GM23338 (cell line): Measurements from ENCODE around the gene PIEZO2. TPM values are rescaled to one million over a fixed set of nuclear protein-coding genes. Genes with fewer than 3 reads are reported as not detected.

ENCODE experiments used
- ATAC-seq: fragments of 200-7000 bp; cut with Tn5 transposase; 3 replicates; pipeline ENCODE4 v1.9.1; 2020
- DNase-seq: peaks from one replicate; pipeline ENCODE4 v3.0.0-alpha.2; 2015; ENCODE audit warnings: low spot score
- H2AFZ ChIP-seq: fragments of 200-600 bp; sonication (generic); 2 replicates; pipeline ENCODE4 v1.8.0; 2016; ENCODE audit warnings: antibody characterized with exemption, mild to moderate bottlenecking, moderate library complexity
- H3F3A ChIP-seq: fragments of 200-600 bp; sonication (generic); replicated peaks from 2 replicates; pipeline ENCODE4 v1.8.0; 2017; ENCODE audit warnings: antibody characterized with exemption, mixed run types, low read depth
- H3K27ac ChIP-seq: fragments of 200-600 bp; sonication (generic); 2 replicates; pipeline ENCODE4 v1.6.1; 2016; ENCODE audit warnings: low read depth
- H3K27me3 ChIP-seq: fragments of 200-600 bp; sonication (generic); 2 replicates; pipeline ENCODE4 v1.8.0; 2016; ENCODE audit warnings: mild to moderate bottlenecking, mixed run types, moderate library complexity; ENCODE audit not compliant: insufficient read depth
- H3K36me3 ChIP-seq: fragments of 200-600 bp; sonication (generic); 2 replicates; pipeline ENCODE4 v1.8.0; 2016; ENCODE audit warnings: mild to moderate bottlenecking; ENCODE audit not compliant: insufficient read depth
- H3K4me1 ChIP-seq: fragments of 200-600 bp; sonication (generic); 2 replicates; pipeline ENCODE4 v1.8.0; 2016; ENCODE audit warnings: mild to moderate bottlenecking, moderate library complexity; ENCODE audit not compliant: insufficient read depth
- H3K4me2 ChIP-seq: fragments of 200-600 bp; sonication (generic); 2 replicates; pipeline ENCODE4 v1.7.1; 2017; ENCODE audit warnings: mixed run types
- H3K4me3 ChIP-seq: fragments of 200-600 bp; sonication (generic); 2 replicates; pipeline ENCODE4 v1.6.1; 2016; ENCODE audit warnings: mixed run types
- H3K79me2 ChIP-seq: fragments of 200-600 bp; sonication (generic); replicated peaks from 2 replicates; pipeline ENCODE4 v1.8.0; 2017; ENCODE audit warnings: mild to moderate bottlenecking; ENCODE audit not compliant: insufficient read depth
- H3K9me2 ChIP-seq: fragments of 200-600 bp; sonication (generic); 2 replicates; pipeline ENCODE4 v1.8.0; 2017; ENCODE audit not compliant: insufficient read depth
- H4K20me1 ChIP-seq: fragments of 200-600 bp; sonication (generic); replicated peaks from 2 replicates; pipeline ENCODE4 v1.8.0; 2017; ENCODE audit warnings: mild to moderate bottlenecking; ENCODE audit not compliant: insufficient read depth
- H3K27ac Mint-ChIP-seq: 2 replicates; pipeline ENCODE4 v1.8.0; 2020; ENCODE audit warnings: inconsistent platforms, mild to moderate bottlenecking, moderate library complexity, mixed read lengths
- H3K27me3 Mint-ChIP-seq: 3 replicates; pipeline ENCODE4 v1.8.0; 2022; ENCODE audit warnings: low read depth, mild to moderate bottlenecking, moderate library complexity, mixed read lengths, inconsistent platforms; ENCODE audit not compliant: insufficient read depth, poor library complexity
- H3K36me3 Mint-ChIP-seq: 3 replicates; pipeline ENCODE4 v1.8.0; 2021; ENCODE audit warnings: low read depth, mild to moderate bottlenecking, inconsistent platforms, moderate library complexity, mixed read lengths
- H3K4me1 Mint-ChIP-seq: 3 replicates; pipeline ENCODE4 v1.8.0; 2020; ENCODE audit warnings: mild to moderate bottlenecking, inconsistent platforms, mixed read lengths
- H3K4me3 Mint-ChIP-seq: 3 replicates; pipeline ENCODE4 v1.8.0; 2021; ENCODE audit warnings: moderate library complexity, mild to moderate bottlenecking, inconsistent platforms, mixed read lengths
- H3K9me3 Mint-ChIP-seq: 3 replicates; pipeline ENCODE4 v1.8.0; 2020; ENCODE audit warnings: moderate library complexity, mild to moderate bottlenecking, inconsistent platforms, mixed read lengths
- EZH2 ChIP-seq: fragments of 200-600 bp; sonication (generic); IDR thresholded peaks from one replicate; pipeline ENCODE4 v1.8.0; 2017; ENCODE audit warnings: antibody characterized with exemption, mild to moderate bottlenecking, low read depth; ENCODE audit not compliant: unreplicated experiment
- EZH2phosphoT487 ChIP-seq: fragments of 200-600 bp; sonication (generic); IDR thresholded peaks from one replicate; pipeline ENCODE4 v1.8.1; 2018; ENCODE audit warnings: antibody characterized with exemption; ENCODE audit not compliant: unreplicated experiment
- JUNB ChIP-seq: IDR thresholded peaks from one replicate; pipeline ENCODE4 v1.6.1; 2016; ENCODE audit warnings: antibody characterized with exemption; ENCODE audit not compliant: unreplicated experiment
- NANOG ChIP-seq: IDR thresholded peaks from 2 replicates; pipeline ENCODE4 v1.6.1; 2016; ENCODE audit warnings: antibody characterized with exemption, borderline replicate concordance
- STAT1 ChIP-seq: IDR thresholded peaks from one replicate; pipeline ENCODE4 v1.6.1; 2016; ENCODE audit warnings: antibody characterized with exemption; ENCODE audit not compliant: unreplicated experiment
- ZNF114 ChIP-seq: fragments of 250-450 bp; sonication (Bioruptor Pico); IDR thresholded peaks from 2 replicates; pipeline ENCODE4 v1.5.0; 2020; ENCODE audit warnings: mild to moderate bottlenecking, moderate library complexity
- polyA plus RNA-seq: library from polyadenylated mRNA; unstranded; fragments of >200 nt; fragmentation: Nextera tagmentation; extraction: Ambion mirVana; gene quantifications from 2 replicates; pipeline ENCODE4 v1.2.1, GENCODE V29; 2016
- total RNA-seq: library from RNA; depleted of rRNA; stranded (reverse); fragments of >200 nt; shearing (Covaris generic); gene quantifications from 2 replicates; pipeline ENCODE4 v1.2.3, GENCODE V29; 2014
- TF ChIP-seq, protein P1 (sequence below): IDR thresholded peaks from one replicate; pipeline ENCODE4 v1.6.1; 2018; ENCODE audit warnings: antibody characterized with exemption; ENCODE audit not compliant: unreplicated experiment

The PIEZO2 gene
- total and polyA plus RNA-seq, 2 experiments from 2014 or later: 4.8 to 8.2 TPM

DNA sequence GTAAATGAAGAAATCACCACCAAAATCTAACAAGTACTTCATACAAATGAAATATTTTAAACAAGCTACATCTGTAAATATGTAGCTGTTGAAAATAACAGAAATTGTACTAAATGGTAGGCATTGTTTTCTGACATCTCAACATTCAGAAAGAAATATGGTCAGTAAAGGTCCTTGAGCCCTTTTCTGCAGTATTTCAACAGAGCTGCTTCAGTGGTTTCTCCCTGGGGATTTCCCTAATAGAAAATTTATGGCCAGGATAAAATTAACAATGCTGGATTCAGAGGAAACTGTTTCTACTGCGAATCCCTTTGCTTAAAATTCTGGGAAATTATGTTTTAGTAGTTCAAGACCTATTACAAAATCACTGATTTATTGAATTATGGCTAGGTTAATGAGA is 256.6 kb downstream of the PIEZO2 start:
- H3K4me2 ChIP-seq: no peak overlapping the region
- H3F3A ChIP-seq: no peaks in the 10 kb centered on the region
- no peak overlapping the region for H3K27ac ChIP-seq
- H3K27me3 ChIP-seq: no peaks in the 10 kb centered on the region
- no peaks in the 10 kb centered on the region; the same call in 1 of the 2 replicates for H3K4me1 ChIP-seq
- H3K4me3 Mint-ChIP-seq: no peak overlapping the region
- no peaks in the 10 kb centered on the region for H4K20me1 ChIP-seq
- no peak overlapping the region for H3K27ac Mint-ChIP-seq
- peaks cover 3% of the 10 kb centered on the region for H3K27me3 Mint-ChIP-seq
- H3K36me3 ChIP-seq: no peaks in the 10 kb centered on the region
- H3K36me3 Mint-ChIP-seq: peaks cover 2% of the 10 kb centered on the region; the same call in 1 of the 3 replicates
- H2AFZ ChIP-seq: no peak overlapping the region
- no peaks in the 10 kb centered on the region for H3K79me2 ChIP-seq
- H3K4me3 ChIP-seq: no peak overlapping the region
- H3K9me2 ChIP-seq: no peaks in the 10 kb centered on the region; the same call in 1 of the 2 replicates
- DNase-seq (no peak), ATAC-seq (no peak)
- no peak for TF ChIP-seq JUNB
- H3K9me3 Mint-ChIP-seq: no peaks in the 10 kb centered on the region
- H3K4me1 Mint-ChIP-seq: peaks cover 11% of the 10 kb centered on the region

GRCh38 chr18:10890022-10890421 is 259.3 kb downstream of the PIEZO2 start:
- no peaks in the 10 kb centered on the region for H3K9me3 Mint-ChIP-seq
- H3K4me3 Mint-ChIP-seq: no peak overlapping the region
- TF ChIP-seq ZNF114 (CRISPR knock-in tag): no peak
- TF ChIP-seq, protein P1, sequence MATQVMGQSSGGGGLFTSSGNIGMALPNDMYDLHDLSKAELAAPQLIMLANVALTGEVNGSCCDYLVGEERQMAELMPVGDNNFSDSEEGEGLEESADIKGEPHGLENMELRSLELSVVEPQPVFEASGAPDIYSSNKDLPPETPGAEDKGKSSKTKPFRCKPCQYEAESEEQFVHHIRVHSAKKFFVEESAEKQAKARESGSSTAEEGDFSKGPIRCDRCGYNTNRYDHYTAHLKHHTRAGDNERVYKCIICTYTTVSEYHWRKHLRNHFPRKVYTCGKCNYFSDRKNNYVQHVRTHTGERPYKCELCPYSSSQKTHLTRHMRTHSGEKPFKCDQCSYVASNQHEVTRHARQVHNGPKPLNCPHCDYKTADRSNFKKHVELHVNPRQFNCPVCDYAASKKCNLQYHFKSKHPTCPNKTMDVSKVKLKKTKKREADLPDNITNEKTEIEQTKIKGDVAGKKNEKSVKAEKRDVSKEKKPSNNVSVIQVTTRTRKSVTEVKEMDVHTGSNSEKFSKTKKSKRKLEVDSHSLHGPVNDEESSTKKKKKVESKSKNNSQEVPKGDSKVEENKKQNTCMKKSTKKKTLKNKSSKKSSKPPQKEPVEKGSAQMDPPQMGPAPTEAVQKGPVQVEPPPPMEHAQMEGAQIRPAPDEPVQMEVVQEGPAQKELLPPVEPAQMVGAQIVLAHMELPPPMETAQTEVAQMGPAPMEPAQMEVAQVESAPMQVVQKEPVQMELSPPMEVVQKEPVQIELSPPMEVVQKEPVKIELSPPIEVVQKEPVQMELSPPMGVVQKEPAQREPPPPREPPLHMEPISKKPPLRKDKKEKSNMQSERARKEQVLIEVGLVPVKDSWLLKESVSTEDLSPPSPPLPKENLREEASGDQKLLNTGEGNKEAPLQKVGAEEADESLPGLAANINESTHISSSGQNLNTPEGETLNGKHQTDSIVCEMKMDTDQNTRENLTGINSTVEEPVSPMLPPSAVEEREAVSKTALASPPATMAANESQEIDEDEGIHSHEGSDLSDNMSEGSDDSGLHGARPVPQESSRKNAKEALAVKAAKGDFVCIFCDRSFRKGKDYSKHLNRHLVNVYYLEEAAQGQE: no peak
- TF ChIP-seq EZH2: no peak
- TF ChIP-seq EZH2phosphoT487: no peak
- H3F3A ChIP-seq: no peaks in the 10 kb centered on the region
- H3K36me3 ChIP-seq: no peaks in the 10 kb centered on the region
- H3K36me3 Mint-ChIP-seq: peaks cover 2% of the 10 kb centered on the region; the same call in 2 of the 3 replicates
- ATAC-seq: no peak
- DNase-seq: no peak
- no peaks in the 10 kb centered on the region for H4K20me1 ChIP-seq
- H3K27me3 Mint-ChIP-seq: peaks cover 3% of the 10 kb centered on the region
- no peak overlapping the region for H3K27ac Mint-ChIP-seq
- no peaks in the 10 kb centered on the region for H3K79me2 ChIP-seq
- no peaks in the 10 kb centered on the region for H3K27me3 ChIP-seq
- H3K4me3 ChIP-seq: no peak overlapping the region
- no peak overlapping the region for H3K4me2 ChIP-seq
- H2AFZ ChIP-seq: no peak overlapping the region
- H3K4me1 Mint-ChIP-seq: peaks cover 9% of the 10 kb centered on the region
- H3K9me2 ChIP-seq: no peaks in the 10 kb centered on the region; the same call in 1 of the 2 replicates
- H3K27ac ChIP-seq: no peak overlapping the region
- no peaks in the 10 kb centered on the region; the same call in 1 of the 2 replicates for H3K4me1 ChIP-seq

DNA sequence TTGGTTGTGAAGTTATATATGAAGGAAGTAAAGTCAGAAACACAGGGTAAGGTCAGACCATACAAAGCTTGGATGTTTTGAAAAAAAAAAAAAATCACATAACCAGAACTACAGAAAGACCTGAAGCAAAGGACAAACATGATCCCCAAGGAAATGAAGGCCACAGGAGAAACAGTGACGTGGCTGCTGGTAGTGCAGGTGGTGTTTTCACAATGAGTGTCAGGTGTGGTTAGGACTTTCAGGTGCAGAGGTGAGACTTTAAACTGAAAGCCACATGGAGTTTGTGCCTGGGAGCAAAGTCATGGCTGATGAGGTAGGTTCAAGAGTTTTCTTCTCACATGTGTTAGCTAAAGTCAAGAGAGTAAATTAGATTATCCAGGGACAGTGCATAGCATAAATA is 270.7 kb downstream of the PIEZO2 start:
- no peak overlapping the region for H3K27ac ChIP-seq
- ATAC-seq (no peak), DNase-seq (no peak)
- Mint-ChIP-seq H3K27ac (no peak overlapping the region), H3K4me1 (peaks cover 9% of the 10 kb centered on the region), H3K27me3 (no peaks in the 10 kb centered on the region), H3K36me3 (no peaks in the 10 kb centered on the region), H3K4me3 (no peak overlapping the region), H3K9me3 (no peaks in the 10 kb centered on the region)
- no peaks in the 10 kb centered on the region; the same call in 1 of the 2 replicates for H3K4me1 ChIP-seq
- no peak overlapping the region for H3K4me3 ChIP-seq
- no peaks in the 10 kb centered on the region for H3K27me3 ChIP-seq
- no peak overlapping the region for H2AFZ ChIP-seq
- H3F3A ChIP-seq: no peaks in the 10 kb centered on the region
- no peak overlapping the region for H3K4me2 ChIP-seq
- no peaks in the 10 kb centered on the region for H3K36me3 ChIP-seq
- H3K79me2 ChIP-seq: no peaks in the 10 kb centered on the region
- peaks cover 11% of the 10 kb centered on the region; the same call in 1 of the 2 replicates for H3K9me2 ChIP-seq
- H4K20me1 ChIP-seq: no peaks in the 10 kb centered on the region
- TF ChIP-seq STAT1: no peak
- TF ChIP-seq, protein P1: no peak
- no peak for TF ChIP-seq EZH2
- TF ChIP-seq NANOG: no peak
